ENCODE data around the gene UFD1. TPM values are rescaled to one million over a fixed set of nuclear protein-coding genes. Genes with fewer than 3 reads are reported as not detected.

UFD1 gene
- polyA plus RNA-seq, 1 donor: 40.6 TPM

Other genes starting within 250 kb of the UFD1 start
- gene CLTCL1, start 187.5 kb downstream of the UFD1 start, polyA plus RNA-seq (ENCODE audit: insufficient read length): 36.3 TPM
- gene HIRA, start 47.5 kb downstream of the UFD1 start, polyA plus RNA-seq (ENCODE audit: insufficient read length): 20.2 TPM
- gene MRPL40, start 46.6 kb downstream of the UFD1 start, polyA plus RNA-seq (ENCODE audit: insufficient read length): 31.4 TPM
- gene C22orf39, start 31.5 kb downstream of the UFD1 start, polyA plus RNA-seq (ENCODE audit: insufficient read length): 35.7 TPM
- gene CDC45, start 727 bp upstream of the UFD1 start, polyA plus RNA-seq (ENCODE audit: insufficient read length): 7.4 TPM
- 58.6 TPM for gene CLDN5, start 45.2 kb upstream of the UFD1 start, polyA plus RNA-seq (ENCODE audit: insufficient read length)
- 130 TPM for gene SEPTIN5, start 235.3 kb upstream of the UFD1 start, polyA plus RNA-seq (ENCODE audit: insufficient read length)
- 22.8 TPM for gene GP1BB, start 244.3 kb upstream of the UFD1 start, polyA plus RNA-seq (ENCODE audit: insufficient read length)